COLO829 (cell line): ENCODE results near the gene RNASE3.
"Not testable (repeated sequence)": the region's sequence is repeated elsewhere in the genome, so short reads cannot be mapped to it uniquely, and the experiment has no call there.

ENCODE experiments used
- DNase-seq: peaks from one replicate; pipeline ENCODE4 v3.0.0; 2012; ENCODE audit warnings: low spot score

The RNASE3 gene

DNA sequence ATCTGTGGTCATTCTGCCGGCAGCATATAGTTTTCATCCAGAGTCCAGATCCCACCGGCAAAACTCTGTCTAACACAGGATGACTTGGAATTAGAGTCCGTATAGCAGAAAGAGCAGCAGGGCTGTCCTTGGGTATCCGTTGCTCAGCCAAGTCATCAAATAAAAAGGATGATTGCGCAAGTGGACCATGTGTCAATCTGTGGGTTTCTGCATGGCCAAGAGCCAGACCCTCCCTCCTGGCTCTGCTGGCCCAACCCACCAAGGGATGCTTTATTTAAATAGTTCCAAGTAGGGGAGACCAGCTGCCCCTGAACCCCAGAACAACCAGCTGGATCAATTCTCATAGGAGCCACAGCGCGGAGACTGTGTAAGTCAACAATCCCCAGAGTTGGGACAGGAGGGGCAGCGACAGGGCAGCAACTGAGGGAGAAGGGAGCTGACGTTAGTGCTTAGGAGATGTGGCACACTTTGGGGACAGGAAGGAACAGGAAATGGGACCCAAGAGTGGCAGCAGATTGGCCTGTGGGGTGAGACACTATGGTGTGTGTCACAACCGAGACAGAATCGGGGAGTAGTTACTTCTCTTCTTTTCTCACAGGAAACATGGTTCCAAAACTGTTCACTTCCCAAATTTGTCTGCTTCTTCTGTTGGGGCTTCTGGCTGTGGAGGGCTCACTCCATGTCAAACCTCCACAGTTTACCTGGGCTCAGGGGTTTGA, 28.0 kb downstream of the RNASE3 start:
- DNase-seq, result not testable (repeated sequence)

DNA sequence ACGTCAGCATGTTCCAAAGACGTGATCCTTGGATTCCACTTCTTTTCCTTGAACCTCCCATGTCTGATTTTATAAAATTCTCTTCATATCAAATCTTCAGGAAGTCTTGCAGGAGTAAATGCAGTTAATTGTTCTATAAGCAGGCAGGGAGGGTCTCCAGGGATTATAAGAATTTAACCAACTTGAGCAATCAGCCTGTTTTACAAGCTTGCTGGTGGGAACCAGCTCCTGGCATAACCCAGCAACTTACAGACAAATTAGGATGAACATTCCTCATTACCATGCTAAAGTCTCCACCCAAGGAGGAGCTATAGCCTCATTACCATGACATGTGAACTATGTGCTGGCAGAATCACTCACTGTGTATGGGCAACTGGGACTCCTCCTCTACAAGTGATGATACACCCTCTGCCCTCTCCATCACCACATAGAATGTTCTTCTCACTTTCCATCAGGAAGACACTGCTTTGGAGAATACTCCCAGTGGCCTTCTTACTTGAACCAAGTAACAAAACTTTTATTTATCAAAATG, 32.6 kb downstream of the RNASE3 start:
- DNase-seq, result not testable (repeated sequence)

DNA sequence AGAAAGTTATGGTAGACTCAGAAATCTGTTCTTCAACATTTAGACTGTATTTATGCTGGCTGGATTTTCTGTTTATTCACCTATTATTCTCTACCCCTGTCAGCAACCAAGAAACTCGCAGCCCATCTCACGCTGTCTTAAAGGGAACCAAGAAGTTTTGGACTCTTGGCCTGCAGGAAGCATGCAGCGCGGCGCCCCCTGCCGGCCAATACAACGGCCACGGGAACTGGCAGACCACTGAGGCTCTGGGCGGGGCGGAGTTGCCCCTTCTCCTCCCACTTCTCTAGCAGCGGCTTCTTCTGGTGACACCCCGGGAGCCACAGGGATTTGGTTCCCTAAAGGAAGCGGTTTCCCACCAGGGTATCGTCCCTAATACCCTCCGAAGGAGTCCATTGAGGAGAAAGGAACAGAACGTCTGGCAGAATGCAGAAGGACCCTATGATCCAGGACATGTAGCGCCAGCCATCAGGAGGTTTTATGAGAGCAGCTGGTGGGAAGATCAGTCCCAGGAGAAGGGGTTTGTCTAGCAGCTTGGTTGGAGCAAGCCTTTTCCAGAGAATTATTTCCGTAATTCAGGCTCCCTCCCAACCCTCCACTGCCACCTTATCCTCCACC, 43.1 kb downstream of the RNASE3 start:
- DNase-seq, result no peak

DNA sequence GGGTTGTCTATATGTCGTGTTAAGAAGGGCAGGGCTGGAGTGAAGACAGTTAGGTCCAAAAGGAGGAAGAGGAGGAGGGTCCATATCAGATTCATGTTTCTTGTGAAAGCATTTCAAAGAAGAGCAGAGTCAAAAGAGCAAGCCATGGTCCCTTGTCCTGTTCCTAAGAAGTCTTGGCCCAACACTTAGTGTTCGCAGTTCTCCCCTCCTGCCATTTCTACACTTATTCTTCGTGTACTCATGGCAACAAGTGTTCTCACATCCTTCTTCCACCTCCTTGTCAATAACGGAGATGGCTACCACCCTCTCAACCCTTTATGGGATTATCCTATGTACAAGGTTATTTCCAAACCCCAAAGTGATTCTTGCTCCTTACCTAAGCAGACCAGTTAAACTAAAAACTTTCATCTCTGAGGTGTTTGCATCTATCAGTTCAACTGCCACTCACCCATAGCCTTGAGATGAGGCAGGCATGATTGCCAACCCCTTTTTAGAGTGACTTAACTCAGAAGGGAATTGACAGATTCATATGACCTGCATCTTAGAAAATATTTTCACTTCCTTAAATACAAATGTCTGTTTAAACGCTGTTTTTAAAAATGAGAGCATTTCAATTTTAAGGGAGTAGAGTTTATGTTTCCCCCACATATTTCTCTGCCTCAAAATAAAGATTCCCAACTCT, 44.3 kb downstream of the RNASE3 start:
- no peak for DNase-seq
